HG02840 (cell line): ENCODE results near the gene KDF1.
"Not testable (repeated sequence)": the region's sequence is repeated elsewhere in the genome, so short reads cannot be mapped to it uniquely, and the experiment has no call there.

Experiments
- ATAC-seq: cut with Tn5 transposase; IDR thresholded peaks from one replicate; pipeline ENCODE4 v1.9.1; 2021; ENCODE audit warnings: mild to moderate bottlenecking, moderate library complexity, moderate number of reproducible peaks; ENCODE audit not compliant: unreplicated experiment, low FRiP score

The KDF1 gene

DNA sequence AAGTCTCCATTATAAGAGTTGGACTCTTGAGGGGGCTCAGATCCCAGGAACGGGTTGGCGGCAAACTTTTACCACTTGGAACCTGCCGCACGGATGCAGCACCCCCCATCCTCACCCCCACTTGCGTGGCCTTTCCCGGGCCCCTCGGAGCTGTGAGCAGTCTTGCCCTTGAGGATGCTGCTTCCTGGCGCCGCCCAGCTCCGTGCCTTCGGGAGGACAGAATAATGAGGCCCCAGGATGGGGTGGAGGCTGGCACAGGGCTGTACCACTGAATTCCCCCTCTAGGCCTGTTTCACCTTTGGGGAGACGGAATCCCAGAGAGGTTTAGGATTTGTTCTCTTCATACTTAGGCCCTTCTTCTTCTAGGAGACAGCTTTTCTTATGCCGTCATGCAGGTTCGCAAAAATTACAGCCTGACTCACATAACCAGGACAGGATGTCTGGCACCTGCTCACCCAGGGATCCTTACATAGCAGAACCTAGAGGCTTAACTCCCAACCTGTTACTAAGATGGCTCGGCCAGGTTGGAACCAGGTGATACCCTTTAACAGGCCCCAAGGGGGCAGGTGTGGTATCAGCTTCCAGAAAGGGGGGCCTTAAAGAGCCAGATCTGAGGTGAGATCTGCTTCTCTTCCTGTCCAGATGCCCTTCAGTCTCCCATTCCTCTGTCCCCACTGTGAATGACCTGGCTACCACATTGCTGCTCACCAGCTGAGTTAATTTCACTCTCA is 34.7 kb upstream of the KDF1 start:
- ATAC-seq = no peak

DNA sequence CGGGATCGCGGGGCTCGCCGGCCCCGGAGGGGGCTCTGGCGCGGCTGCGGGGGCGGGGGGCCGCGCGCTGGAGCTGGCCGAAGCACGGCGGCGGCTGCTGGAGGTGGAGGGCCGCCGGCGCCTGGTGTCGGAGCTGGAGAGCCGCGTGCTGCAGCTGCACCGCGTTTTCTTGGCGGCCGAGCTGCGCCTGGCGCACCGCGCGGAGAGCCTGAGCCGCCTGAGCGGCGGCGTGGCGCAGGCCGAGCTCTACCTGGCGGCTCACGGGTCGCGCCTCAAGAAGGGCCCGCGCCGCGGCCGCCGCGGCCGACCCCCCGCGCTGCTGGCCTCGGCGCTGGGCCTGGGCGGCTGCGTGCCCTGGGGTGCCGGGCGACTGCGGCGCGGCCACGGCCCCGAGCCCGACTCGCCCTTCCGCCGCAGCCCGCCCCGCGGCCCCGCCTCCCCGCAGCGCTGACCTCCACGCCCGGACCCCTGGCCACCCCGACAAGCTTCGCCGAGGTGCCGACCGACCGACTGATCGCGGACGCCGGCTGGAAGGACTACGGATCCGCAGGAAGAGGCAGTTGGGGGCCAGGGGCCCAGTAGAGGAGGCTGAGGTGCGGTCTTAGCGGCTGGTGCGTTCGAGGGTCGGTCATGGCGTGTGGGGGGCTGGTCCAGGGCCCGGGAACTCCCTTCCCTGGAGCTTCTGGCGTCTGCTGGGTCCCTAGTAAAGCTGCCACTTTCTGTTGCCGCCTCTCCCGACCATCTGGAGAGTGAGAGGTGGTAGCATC is 33.9 kb upstream of the KDF1 start:
- no peak for ATAC-seq

DNA sequence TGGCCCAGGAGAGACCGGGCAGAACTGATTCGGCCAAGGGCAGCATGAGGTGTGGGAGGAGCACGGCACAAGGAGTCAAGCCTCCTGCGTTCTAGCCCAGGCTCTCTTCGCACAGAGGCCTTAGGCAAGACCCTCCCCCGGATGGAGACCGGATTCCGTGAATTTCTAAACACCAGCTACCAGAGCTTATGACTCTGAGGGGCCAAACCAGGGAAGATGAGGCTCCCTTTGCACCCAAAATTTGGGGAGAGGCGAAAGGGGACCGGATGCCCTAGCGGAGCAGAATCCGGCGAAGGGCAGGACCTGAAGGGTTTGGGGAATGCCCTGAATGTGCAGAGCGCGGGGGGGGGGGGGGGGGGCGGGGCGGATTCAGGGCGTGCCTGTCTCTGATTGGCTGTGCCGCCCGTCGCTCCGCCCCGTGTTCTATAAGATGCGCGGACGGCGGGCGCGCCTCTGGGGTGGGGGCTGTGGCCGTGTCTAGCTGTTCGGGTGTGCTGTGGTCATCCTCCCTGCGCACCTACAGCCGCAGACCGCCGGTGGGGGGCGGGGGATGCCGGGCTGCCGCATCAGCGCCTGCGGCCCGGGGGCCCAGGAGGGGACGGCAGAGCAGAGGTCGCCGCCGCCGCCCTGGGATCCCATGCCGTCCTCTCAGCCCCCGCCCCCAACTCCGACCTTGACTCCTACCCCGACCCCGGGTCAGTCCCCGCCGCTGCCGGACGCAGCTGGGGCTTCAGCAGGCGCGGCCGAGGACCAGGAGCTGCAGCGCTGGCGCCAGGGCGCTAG is 33.2 kb upstream of the KDF1 start, which contains the start of gene TRNP1:
TSS of gene TRNP1 (plus strand) at position 456 of the 783 bp plus-strand sequence. CDS start at position 551, 95 bp downstream.
- ATAC-seq = no peak

GRCh38 chr1:26991310-26992116 is 31.2 kb upstream of the KDF1 start:
- no peak for ATAC-seq

- ATAC-seq = not testable (repeated sequence)
These were observed 29.3 kb upstream of the KDF1 start for GRCh38 chr1:26989403-26990109.

GRCh38 chr1:26986658-26987057 is 26.4 kb upstream of the KDF1 start:
- ATAC-seq = no peak

DNA sequence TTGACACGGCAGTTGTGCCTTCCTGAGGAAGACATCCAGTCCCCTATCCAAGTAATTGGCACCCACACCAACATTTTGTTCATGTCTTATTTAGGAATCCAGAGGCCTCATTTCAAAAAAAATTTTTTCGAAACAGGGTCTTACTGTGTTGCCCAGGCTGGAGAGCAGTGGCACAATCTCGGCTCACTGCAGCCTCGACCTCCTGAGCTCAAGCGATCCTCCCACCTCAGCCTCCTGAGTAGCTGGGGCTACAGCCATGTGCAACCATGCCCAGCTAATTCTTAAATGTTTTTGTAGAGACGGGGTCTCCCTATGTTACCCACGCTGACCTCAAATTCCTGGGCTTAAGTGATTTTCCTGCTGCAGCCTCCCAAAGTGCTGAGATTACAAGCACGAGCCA is 24.0 kb upstream of the KDF1 start:
- no peak for ATAC-seq

DNA sequence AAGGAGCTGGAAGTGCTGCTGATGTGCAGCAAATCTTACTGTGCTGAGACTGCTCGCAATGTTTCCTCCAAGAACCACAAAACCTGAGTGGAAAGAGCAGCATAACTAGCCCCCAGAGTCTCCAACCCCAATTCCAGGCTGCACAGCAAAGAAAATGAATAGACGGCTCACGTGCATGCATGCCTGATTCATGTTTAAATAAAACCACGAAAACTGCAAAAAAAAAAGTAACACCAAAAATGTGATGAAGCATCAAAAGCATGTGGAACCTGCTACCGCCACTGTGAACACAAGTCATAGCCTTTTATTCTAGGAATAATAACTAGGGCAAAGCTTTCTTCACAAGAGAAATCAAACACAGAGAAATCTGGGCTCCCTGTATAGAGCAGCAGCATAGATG is 23.6 kb upstream of the KDF1 start:
- ATAC-seq = no peak

DNA sequence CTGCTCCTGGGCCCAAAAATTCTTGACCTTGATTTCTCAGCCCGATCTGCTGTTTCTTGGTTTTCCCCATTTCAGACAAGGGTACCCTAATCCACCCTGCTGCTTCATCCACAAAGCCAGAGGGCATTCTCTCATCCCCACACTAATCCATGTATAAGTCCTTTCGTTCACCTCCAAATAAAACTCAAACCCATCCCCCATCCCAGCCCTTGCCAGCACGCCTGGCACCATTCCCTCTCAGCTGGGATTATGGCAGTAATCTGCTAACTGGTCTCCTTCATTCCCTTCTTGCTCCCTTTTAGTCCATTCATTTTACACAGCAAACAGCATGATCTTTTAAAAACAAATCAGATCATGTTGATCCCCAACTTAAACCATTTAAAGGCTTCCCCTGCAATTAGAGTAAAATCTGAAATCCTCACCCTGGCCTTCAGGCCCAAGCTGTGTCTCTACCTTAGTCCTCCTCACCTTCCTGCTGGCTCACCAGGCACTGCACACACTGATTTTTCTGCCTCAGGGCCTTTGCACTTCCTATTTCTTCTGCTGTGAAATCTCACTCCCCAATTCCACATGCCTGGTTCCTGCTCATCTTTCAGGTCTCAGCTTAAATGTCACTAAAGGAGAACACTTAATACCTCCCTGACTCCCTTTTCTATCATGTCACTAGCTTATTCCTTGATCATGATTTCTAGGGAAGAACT is 21.0 kb upstream of the KDF1 start:
- ATAC-seq = no peak

GRCh38 chr1:26978901-26979300 is 18.6 kb upstream of the KDF1 start:
- ATAC-seq = no peak

DNA sequence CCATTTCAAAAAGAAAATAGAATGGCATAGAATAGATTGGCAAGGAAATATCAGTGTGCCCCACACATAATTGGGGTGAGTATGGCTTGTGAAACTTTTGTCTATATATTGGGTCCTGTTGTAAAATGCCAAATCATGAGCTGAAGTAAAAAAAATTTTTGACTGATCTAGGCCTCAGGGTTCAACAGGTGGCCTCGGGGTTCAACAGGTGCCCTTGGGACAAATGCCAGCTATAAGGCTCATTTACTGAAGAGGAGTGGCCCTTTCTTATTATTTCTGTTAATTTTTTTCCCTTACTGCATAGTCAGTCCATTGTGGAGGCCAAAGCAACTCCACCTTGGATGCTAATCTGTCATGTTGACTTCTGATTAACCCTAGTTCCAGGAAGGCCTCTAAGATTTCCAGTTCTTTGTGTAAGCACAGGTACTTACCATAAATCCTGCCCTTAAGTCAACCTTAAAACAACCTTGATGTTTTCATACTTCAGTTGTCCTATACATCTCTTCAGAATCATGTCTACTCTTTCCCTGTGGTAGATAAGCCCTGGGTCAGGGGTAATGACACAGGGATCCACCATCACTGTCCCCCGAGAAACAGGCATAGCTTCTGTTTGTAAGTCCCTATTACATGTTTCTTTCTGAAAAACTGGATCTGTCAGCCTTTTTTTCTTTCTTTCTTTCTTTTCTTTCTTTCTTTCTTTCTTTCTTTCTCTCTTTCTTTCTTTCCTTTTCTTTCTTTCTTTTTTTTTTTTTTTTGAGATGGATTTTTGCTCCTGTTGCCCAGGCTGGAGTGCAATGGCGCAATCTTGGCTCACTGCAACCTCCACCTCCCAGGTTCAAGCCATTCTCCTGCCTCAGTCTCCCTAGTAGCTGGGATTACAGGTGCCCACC is 16.6 kb upstream of the KDF1 start:
- ATAC-seq = no peak

- no peak for ATAC-seq
These were observed 12.6 kb upstream of the KDF1 start for GRCh38 chr1:26972821-26973220.

DNA sequence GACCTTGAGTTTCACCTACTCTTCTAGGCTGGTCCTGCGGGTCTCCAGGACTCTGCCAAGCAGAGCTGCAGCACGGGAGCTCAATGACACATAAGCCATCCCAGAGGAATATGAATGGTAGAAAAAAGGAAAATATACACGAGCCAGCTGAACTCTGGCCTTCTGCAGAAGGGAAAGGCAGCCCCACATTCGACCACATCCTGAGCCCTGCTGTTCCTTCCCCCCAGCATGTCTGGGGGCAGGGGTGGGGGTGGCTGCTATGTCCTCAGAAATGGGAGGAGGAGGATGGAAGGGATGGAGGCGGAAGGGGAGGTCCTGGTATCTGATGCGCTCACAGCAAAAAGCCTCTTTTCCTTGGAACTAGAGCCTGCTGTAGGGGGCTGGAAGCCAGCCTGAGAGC is 12.1 kb upstream of the KDF1 start:
- no peak for ATAC-seq

DNA sequence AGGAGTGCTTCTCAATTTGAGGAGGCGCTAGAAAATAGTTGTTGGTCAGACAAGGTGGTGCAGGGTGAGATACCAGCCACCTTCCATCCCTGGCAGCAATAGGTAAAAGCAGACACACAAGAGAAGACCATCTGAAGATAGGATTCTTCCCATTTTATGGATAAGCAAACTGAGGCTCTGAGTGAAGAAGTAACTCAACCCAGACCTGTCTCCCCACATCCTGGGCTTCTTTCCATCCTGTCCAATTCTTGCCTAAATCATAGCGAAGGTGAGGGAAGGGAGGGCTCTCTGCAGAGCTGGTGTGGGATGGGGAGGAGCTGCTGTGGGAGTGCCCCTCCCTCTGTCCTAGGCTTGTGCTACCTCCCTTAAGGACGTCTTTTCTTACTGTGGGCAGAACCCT is 11.3 kb upstream of the KDF1 start:
- ATAC-seq = no peak

GRCh38 chr1:26970810-26971209 is 10.5 kb upstream of the KDF1 start:
- ATAC-seq = no peak

GRCh38 chr1:26965628-26966027 is 5.4 kb upstream of the KDF1 start:
- ATAC-seq = no peak

DNA sequence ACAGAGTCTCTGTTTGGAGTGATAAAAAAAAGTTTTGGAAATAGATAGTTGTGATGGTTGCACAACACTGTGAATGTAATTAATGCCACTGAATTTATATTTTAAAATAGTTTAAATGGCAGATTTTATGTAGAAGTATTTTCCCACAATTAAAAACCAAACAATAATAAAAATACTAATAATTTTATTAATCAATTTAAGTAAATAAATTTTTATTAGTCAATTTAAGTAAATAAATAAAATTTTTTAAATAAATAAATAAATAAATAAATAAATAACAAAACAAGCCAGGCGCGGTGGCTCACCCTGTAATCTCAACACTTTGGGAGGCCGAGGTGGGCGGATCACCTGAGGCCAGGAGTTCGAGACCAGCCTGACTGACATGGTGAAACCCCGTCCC is 4.9 kb upstream of the KDF1 start:
- ATAC-seq = no peak

DNA sequence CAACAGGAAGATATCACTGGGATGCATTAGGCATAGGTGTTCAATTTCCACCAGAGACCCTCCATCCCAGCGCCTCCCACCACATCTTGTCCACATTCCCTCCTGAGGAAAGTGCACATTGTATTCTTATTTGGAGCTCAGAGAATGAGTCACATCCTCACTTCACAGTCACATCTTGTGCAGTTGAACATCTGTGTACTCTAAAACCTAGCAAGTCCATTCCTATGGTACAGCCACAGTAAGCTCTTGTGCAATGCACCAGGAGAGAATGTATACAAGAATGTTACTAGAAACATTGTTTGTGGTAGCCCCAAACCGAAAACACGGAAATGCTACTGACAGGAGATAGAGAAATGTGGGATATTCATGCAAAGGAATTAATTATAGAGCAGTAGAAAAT is 1.6 kb upstream of the KDF1 start:
- no peak for ATAC-seq
